Nucleus accumbens (tissue), 56 donors: Measurements from ENCODE around the gene NOS1.
"Not testable (repeated sequence)": the region's sequence is repeated elsewhere in the genome, so short reads cannot be mapped to it uniquely, and the experiment has no call there.

Source experiments
- DNase-seq, 56 donors: peaks; one replicate each; lab custom pipeline; 2025; lab: John Stamatoyannopoulos, UW

Gene NOS1

GRCh38 chr12:117279606-117280005 is 81.8 kb downstream of the NOS1 start:
- peak in 16 of 56 donors; percentile 2 to 59 (median 22) for DNase-seq

GRCh38 chr12:117277875-117278274 is 83.6 kb downstream of the NOS1 start:
- no peak for DNase-seq

- peak in 1 of 56 donors; percentile 3 for DNase-seq
Observed at GRCh38 chr12:117273091-117273490, 88.3 kb downstream of the NOS1 start.

- no peak for DNase-seq
Observed at GRCh38 chr12:117272690-117273089, 88.7 kb downstream of the NOS1 start.

- DNase-seq = no peak
Observed at GRCh38 chr12:117262749-117263148, 98.7 kb downstream of the NOS1 start.

GRCh38 chr12:117261247-117261646 is 100.2 kb downstream of the NOS1 start:
- DNase-seq = no peak

- DNase-seq = no peak
Observed at GRCh38 chr12:117255386-117255785, 106.0 kb downstream of the NOS1 start.

GRCh38 chr12:117243488-117243887 is 117.9 kb downstream of the NOS1 start:
- DNase-seq = no peak

GRCh38 chr12:117241697-117242096 is 119.7 kb downstream of the NOS1 start:
- DNase-seq = no peak

GRCh38 chr12:117240081-117240755 is 121.2 kb downstream of the NOS1 start:
- DNase-seq = no peak

- DNase-seq = peak in 55 of 56 donors; percentile 2 to 97 (median 70)
Observed at GRCh38 chr12:117236456-117237001, 124.9 kb downstream of the NOS1 start.

GRCh38 chr12:117235261-117235660 is 126.2 kb downstream of the NOS1 start:
- no peak for DNase-seq

- no peak for DNase-seq
Observed at GRCh38 chr12:117234441-117234840, 127.0 kb downstream of the NOS1 start.

GRCh38 chr12:117231750-117232149 is 129.7 kb downstream of the NOS1 start:
- no peak for DNase-seq

- peak in 19 of 56 donors; percentile 0 to 42 (median 11) for DNase-seq
Observed at GRCh38 chr12:117228239-117228638, 133.2 kb downstream of the NOS1 start.

GRCh38 chr12:117227000-117227653 is 134.3 kb downstream of the NOS1 start:
- no peak for DNase-seq

- no peak for DNase-seq
Observed at GRCh38 chr12:117226505-117226904, 134.9 kb downstream of the NOS1 start.

- no peak for DNase-seq
Observed at GRCh38 chr12:117225179-117225578, 136.2 kb downstream of the NOS1 start.

GRCh38 chr12:117220947-117221346 is 140.5 kb downstream of the NOS1 start:
- DNase-seq = not testable (repeated sequence)

GRCh38 chr12:117218149-117218548 is 143.3 kb downstream of the NOS1 start:
- no peak for DNase-seq

- no peak for DNase-seq
Observed at GRCh38 chr12:117216686-117217085, 144.7 kb downstream of the NOS1 start.

- no peak for DNase-seq
Observed at GRCh38 chr12:117214797-117215196, 146.6 kb downstream of the NOS1 start.
